ENCODE measurements around the gene UBE2Z. TPM values are rescaled to one million over a fixed set of nuclear protein-coding genes. Genes with fewer than 3 reads are reported as not detected.

The UBE2Z gene
- total and polyA plus RNA-seq, 4 donors = 10.5 to 23.8 (median 18.8) TPM

DNA sequence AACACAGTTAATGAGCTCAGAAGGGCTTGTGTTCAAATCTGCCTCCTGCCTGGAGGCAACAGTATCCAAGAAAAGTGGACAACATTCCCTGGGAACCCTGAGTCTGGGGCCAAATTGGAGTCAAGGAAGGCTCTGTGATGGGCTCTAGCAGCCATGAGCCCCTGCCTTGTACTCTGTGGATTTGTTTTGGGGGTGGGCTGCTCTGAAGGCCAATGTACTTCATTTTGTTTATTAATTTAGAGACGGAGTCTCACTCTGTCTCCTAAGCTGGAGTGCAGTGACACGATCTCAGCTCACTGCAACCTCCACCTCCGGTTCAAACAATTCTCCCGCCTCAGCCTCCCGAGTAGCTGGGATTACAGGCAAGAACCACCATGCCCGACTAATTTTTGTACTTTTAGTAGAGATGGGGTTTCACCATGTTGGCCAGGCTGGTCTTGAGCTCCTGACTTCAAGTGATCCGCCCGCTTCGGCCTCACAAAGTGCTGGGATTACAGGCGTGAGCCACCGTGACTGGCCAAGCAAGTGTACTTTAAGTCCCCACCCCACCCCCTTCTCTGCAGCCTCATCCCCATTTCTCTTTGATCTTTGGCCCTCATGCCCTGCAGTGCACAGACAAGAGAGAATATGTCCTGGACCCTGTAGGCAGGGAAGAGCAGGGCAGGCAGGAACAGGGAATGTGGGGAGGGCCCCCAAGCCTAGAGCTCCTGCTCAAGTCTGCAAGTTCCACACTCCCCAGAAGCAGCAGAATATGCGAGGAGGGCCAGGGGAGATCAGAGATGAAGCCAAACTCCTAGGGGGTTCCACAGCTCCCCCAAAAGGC, 62.9 kb downstream of the UBE2Z start:
- Histone ChIP-seq H3K36me3 (ENCODE audit: control insufficient read depth in 4 of 4, insufficient read depth in 3 of 4, low read depth in 1 of 4, low read length in 3 of 4) (no peaks in the 10 kb centered on the region), H3K27ac (ENCODE audit: low read depth in 1 of 2, low read length in 2 of 2) (no peak overlapping the region), H3K4me3 (ENCODE audit: low read depth in 1 of 3, low read length in 3 of 3) (no peak overlapping the region), H3K9ac (ENCODE audit: low read depth in 1 of 2, low read length in 2 of 2) (no peak overlapping the region), H3K4me1 (ENCODE audit: control insufficient read depth in 4 of 4, insufficient read depth in 4 of 4, low read length in 3 of 4) (no peaks in the 10 kb centered on the region), H3K9me3 (ENCODE audit: control insufficient read depth in 4 of 4, low read length in 3 of 4) (no peaks in the 10 kb centered on the region), H3K27me3 (ENCODE audit: control insufficient read depth in 4 of 4, insufficient read depth in 4 of 4, low read length in 3 of 4) (peaks cover 0 to 6% (median 0%) of the 10 kb centered on the region in 4 donors)
- 64% methylated on average over 12 of the region's 12 CpGs for WGBS
- TF ChIP-seq TAF1 (conservative IDR thresholded peaks at IDR 0.05) = no peak
- TF ChIP-seq EGR1 (IDR thresholded peaks at IDR 0.05; ENCODE audit: low read depth in 2 of 2) = no peak
- DNase-seq (ENCODE audit: low spot score) = no peak

- Histone ChIP-seq H3K27me3 (ENCODE audit: control insufficient read depth in 4 of 4, insufficient read depth in 4 of 4, low read length in 3 of 4) (peaks cover 0 to 6% (median 0%) of the 10 kb centered on the region in 4 donors), H3K4me1 (ENCODE audit: control insufficient read depth in 4 of 4, insufficient read depth in 4 of 4, low read length in 3 of 4) (no peaks in the 10 kb centered on the region), H3K36me3 (ENCODE audit: control insufficient read depth in 4 of 4, insufficient read depth in 3 of 4, low read depth in 1 of 4, low read length in 3 of 4) (no peaks in the 10 kb centered on the region), H3K4me3 (ENCODE audit: low read depth in 1 of 3, low read length in 3 of 3) (no peak overlapping the region), H3K9ac (ENCODE audit: low read depth in 1 of 2, low read length in 2 of 2) (no peak overlapping the region), H3K9me3 (ENCODE audit: control insufficient read depth in 4 of 4, low read length in 3 of 4) (no peaks in the 10 kb centered on the region), H3K27ac (ENCODE audit: low read depth in 1 of 2, low read length in 2 of 2) (no peak overlapping the region)
- TF ChIP-seq NR2F2 (IDR thresholded peaks at IDR 0.05) (no peak), GABPA (IDR thresholded peaks at IDR 0.05 in 1 of 2, conservative IDR thresholded peaks at IDR 0.05 in 1 of 2) (no peak), RAD21 (IDR thresholded peaks at IDR 0.05) (no peak), SP1 (IDR thresholded peaks at IDR 0.05) (no peak), RXRA (IDR thresholded peaks at IDR 0.05) (no peak), REST (IDR thresholded peaks at IDR 0.05) (no peak), ATF3 (IDR thresholded peaks at IDR 0.05) (no peak), HNF4G (IDR thresholded peaks at IDR 0.05) (no peak), FOXA2 (IDR thresholded peaks at IDR 0.05) (no peak), TAF1 (conservative IDR thresholded peaks at IDR 0.05) (no peak), MAX (IDR thresholded peaks at IDR 0.05) (no peak), HNF4A (conservative IDR thresholded peaks at IDR 0.05) (no peak), ZBTB33 (IDR thresholded peaks at IDR 0.05) (no peak), FOXA1 (IDR thresholded peaks at IDR 0.05) (no peak)
- TF ChIP-seq, protein P1, sequence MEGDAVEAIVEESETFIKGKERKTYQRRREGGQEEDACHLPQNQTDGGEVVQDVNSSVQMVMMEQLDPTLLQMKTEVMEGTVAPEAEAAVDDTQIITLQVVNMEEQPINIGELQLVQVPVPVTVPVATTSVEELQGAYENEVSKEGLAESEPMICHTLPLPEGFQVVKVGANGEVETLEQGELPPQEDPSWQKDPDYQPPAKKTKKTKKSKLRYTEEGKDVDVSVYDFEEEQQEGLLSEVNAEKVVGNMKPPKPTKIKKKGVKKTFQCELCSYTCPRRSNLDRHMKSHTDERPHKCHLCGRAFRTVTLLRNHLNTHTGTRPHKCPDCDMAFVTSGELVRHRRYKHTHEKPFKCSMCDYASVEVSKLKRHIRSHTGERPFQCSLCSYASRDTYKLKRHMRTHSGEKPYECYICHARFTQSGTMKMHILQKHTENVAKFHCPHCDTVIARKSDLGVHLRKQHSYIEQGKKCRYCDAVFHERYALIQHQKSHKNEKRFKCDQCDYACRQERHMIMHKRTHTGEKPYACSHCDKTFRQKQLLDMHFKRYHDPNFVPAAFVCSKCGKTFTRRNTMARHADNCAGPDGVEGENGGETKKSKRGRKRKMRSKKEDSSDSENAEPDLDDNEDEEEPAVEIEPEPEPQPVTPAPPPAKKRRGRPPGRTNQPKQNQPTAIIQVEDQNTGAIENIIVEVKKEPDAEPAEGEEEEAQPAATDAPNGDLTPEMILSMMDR (IDR thresholded peaks at IDR 0.05; ENCODE audit: low read depth, low read length, missing input control) = no peak
- WGBS = 80% methylated on average over 7 of the region's 7 CpGs
- no peak for DNase-seq (ENCODE audit: low spot score)
These were observed 64.5 kb downstream of the UBE2Z start for GRCh38 chr17:48972749-48973097.

All from liver (tissue), 9 donors.